GM12873 (cell line): ENCODE measurements around the gene CATSPER3.

Experiments
- CTCF ChIP-seq: IDR thresholded peaks from 2 replicates; pipeline ENCODE4 v1.5.1; 2012; ENCODE audit warnings: low read depth, mild to moderate bottlenecking, moderate library complexity, low read length, control low read depth; ENCODE audit not compliant: insufficient read depth; ENCODE audit errors: missing control alignments

The CATSPER3 gene

GRCh38 chr5:134975078-134975715, 7.5 kb downstream of the CATSPER3 start:
- TF ChIP-seq CTCF = no peak

- no peak for TF ChIP-seq CTCF
These were observed 8.1 kb downstream of the CATSPER3 start for GRCh38 chr5:134975843-134976242.

- TF ChIP-seq CTCF = no peak
These were observed 9.1 kb downstream of the CATSPER3 start for GRCh38 chr5:134976841-134977240.

- TF ChIP-seq CTCF = no peak
These were observed 11.7 kb downstream of the CATSPER3 start for GRCh38 chr5:134979416-134979815.

GRCh38 chr5:134982230-134982629, 14.5 kb downstream of the CATSPER3 start:
- TF ChIP-seq CTCF = no peak

GRCh38 chr5:134989266-134989830, 21.6 kb downstream of the CATSPER3 start:
- TF ChIP-seq CTCF = no peak

- no peak for TF ChIP-seq CTCF
These were observed 24.4 kb downstream of the CATSPER3 start for GRCh38 chr5:134992148-134992547.
